Stimulated activated CD4-positive, alpha-beta T cell treated with anti-CD3 and anti-CD28 coated beads, Interleukin-4, amount 100 ng/mL, for 48 hours (primary cell): ENCODE results near the gene TSPAN16.

ENCODE experiments used
- DNase-seq, 2 donors: peaks; one replicate each; pipeline ENCODE4 v3.0.0-alpha.2; 2020; ENCODE audit warnings: low read depth in 2 of 2

Gene TSPAN16, protein sequence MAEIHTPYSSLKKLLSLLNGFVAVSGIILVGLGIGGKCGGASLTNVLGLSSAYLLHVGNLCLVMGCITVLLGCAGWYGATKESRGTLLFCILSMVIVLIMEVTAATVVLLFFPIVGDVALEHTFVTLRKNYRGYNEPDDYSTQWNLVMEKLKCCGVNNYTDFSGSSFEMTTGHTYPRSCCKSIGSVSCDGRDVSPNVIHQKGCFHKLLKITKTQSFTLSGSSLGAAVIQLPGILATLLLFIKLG

GRCh38 chr19:11295665-11296245 is at the start of gene TSPAN16:
TSS of gene TSPAN16 (plus strand) at chr19:11296160. CDS start at chr19:11296298, 138 bp downstream.
- DNase-seq, result no peak

DNA sequence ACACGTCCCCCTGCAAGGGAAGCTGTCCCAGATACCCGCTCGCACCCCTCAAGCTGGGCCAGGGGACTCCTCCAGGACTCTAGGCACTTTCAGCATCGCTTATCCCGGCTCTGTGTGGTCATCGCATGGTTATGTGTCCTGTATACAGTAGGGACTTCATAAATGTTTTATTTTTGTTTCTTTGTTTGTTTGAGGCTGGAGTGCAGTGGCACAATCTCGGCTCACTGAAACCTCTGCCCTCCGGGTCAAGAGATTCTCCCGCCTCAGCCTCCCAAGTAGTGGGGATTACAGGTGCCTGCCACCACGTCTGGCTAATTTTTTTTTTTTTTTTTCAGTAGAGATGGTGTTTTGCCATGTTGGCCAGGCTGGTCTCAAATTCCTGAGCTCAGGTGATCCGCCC is 49.0 kb upstream of the TSPAN16 start:
- no peak for DNase-seq

DNA sequence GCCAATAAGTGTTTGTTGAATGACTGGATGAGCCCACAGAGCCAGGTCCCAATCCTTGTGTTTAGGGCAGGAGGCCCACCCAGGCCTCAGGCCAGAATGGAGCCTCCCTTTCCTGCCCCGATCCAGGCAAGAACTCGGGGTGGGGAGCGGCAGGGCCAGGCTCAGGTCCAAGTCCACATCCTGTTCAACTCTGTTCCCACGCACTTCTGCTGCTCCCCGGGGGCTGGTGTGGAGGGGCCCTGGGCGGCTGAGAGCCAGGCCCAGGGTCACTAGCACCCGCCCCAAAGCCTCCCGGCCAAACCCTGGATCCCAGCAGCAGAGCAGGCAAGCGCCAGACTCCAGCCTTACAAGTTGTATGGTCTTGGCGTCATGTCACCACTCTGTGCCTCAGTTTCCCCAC is 48.6 kb upstream of the TSPAN16 start:
- no peak for DNase-seq

DNA sequence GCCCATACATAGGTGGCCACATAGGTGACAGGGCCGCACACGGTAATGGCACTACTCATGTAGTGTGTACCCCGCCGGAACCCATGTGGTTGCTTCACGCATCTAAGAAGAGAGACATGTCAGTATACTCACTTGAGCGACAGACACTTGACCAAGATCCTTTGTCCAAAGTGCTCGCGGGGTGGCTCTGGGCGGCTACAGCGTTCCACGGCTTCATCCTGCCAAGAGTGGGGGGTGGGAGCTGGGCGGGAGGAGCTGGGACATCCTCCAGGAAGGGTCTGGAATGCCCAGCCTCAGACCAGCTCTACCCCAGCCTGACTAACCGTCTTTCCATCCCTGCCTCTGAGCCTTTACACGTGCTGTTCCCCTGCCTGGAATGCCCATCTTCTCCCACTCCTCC is 48.0 kb upstream of the TSPAN16 start:
- no peak for DNase-seq

GRCh38 chr19:11248852-11249251 is 47.1 kb upstream of the TSPAN16 start:
- no peak for DNase-seq

DNA sequence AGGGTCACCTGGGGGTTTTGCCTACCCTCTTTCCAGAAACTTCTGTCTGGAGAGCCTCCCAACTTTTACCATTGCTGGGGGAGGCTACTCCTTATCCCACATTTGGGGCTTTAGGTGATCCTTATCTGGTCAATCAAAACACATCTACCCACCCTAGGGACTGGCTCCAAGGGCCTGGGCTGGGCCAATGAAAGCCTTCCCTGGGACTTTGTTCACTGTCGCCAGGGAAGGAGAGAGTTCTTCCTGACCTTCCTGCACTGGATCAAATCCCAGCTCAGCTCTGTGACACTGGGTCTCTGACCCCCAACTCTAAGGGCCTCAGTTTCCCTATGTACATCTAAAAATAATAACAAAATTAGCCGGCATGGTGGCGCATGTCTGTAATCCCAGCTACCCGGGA is 44.7 kb upstream of the TSPAN16 start:
- no peak for DNase-seq

GRCh38 chr19:11251650-11252314 is 44.2 kb upstream of the TSPAN16 start:
- no peak for DNase-seq

GRCh38 chr19:11252665-11253355 is 43.1 kb upstream of the TSPAN16 start:
- DNase-seq, result no peak

DNA sequence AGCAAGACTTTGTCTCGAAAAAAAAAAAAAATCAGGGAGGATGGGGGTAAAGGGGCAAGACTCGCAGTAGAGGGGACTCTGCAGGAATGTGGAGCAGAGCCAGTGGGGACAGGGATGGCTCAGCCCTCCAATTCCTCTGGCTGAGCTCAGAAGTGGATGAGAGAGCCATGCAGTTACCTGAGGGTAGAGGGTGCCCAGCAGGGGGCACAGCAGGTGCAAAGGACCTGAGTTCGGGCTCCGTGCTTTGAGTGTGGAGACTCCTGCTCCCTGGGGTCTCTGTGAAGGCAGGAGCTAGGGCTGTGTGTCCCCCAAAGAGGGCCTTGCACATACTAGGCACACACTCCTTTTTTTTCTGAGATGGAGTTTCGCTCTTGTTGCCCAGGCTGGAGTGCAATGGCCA is 41.3 kb upstream of the TSPAN16 start:
- no peak for DNase-seq

GRCh38 chr19:11256189-11256588 is 39.8 kb upstream of the TSPAN16 start:
- DNase-seq, result no peak

- no peak for DNase-seq
Measured at GRCh38 chr19:11257846-11258380, 38.0 kb upstream of the TSPAN16 start.

DNA sequence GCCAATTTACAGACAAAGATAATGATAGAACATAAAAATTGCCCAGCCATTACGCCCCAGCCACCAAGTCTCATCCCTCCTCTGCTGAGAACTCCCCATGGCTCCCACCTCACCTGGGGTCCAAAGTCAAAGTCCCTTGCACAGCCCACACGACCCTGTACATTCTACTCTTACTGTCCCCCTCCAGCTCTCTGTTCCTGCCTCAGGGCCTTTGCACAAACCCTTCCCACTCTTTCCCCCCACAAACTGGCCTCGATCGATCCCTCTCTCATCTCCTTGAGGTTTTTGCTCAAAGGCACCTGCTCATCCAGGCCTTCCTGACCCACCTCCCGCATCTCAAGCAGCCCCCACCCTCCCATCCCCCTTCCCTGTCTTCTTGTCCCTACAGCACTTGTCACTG is 35.0 kb upstream of the TSPAN16 start:
- no peak for DNase-seq

DNA sequence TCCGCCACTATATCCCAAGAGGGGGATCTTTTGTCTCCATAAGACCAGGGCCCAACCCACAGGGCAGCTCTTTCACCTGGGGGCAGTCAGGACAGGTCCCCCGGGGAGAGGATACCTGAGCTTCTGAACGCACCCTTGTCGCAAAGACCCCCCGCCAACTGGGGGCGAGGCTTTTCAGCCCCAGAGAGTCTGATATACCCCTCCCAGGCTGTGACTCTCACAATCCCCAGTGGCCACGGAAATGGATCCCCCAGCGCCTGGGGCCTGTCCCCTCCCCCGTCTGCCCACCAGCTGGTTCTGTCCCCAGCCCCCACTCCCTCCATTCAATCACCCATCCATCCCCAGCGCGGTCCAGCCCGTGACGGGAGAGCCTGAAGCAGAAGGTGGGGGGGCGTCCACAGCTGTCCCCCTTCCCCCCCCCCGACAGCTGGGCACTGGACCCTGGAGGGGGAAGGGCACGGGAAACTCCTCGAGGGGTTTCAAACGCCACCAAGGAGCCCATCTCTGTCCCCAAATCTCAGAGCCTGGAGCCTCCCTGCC is 34.5 kb upstream of the TSPAN16 start:
- no peak for DNase-seq

- DNase-seq, result peak in 1 of 2 donors; percentile 30
Measured at GRCh38 chr19:11261971-11262839, 33.8 kb upstream of the TSPAN16 start, which contains the start of gene DOCK6. TSS of gene DOCK6 (minus strand) at chr19:11262524. CDS start at chr19:11262440, 84 bp downstream.

GRCh38 chr19:11263726-11264125 is 32.2 kb upstream of the TSPAN16 start:
- DNase-seq, result no peak

- no peak for DNase-seq
Measured at GRCh38 chr19:11264452-11265176, 31.3 kb upstream of the TSPAN16 start.

DNA sequence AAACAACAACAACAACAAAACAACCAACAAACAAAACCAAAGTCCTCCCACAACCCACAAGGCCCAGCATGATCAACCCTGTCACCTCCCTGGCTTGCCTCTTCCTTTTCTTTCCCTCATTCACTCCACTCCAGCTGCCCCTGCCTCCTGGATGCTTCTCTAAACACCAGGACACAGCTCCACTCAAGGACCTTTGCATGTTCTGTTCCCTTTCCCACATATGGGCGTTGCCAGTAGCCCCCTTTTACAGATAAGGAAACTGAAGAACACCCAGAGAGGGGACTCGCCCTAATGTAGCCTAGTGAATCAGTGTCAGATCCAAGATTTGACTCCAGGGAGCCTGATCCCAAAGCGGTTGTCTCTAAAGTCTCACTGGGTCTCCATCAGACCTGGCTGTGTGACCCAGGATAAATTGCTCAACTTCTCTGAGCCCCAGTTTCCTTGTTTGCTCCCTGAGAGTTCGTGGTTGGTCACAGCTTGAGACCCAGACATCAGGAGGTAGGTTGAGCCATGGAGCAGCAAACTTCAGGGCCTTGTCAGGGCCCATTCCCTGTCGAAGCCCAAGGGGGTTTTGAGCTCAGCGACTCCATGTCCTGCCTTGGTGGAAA is 30.7 kb upstream of the TSPAN16 start:
- DNase-seq, result no peak

GRCh38 chr19:11265785-11266236 is 30.1 kb upstream of the TSPAN16 start:
- DNase-seq, result no peak

DNA sequence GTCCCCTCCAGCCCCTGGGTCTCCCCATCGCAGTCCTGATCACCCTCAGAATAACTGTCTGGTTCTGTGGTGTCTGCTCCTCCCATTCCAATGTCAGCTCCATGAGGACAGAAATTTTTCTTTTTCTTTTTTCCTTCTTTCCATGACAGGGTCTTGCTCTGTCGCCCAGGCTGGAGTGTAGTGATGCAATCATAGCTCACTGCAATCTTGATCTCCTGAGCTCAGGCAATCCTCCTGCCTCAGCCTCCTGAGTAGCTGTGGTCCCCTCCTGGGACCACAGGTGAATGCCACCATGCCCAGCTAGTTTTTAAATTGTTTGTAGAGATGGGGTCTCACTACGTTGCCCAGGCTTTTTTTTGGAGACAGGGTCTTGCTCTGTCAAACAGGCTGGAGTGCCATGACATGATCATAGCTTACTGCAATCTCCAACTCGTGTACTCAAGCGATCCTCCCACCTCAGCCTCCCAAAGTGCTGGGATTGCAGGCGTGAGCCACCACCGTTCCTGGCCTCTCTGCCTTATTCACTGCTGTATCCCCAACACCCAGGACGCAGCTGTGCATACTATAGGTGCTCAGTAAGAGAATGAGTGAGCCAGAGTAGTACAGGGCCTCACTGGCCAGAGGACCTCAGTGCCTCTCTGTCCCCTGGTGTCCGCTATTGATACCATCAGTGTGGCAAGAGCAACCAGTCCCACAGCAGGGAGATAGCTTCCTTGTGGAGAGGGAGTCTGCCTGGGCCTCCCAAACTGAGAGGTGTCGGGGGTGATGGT is 28.5 kb upstream of the TSPAN16 start:
- no peak for DNase-seq
